GM12878 (cell line): Measurements from ENCODE around the gene STXBP3.

Source experiments
- POLR2AphosphoS5 ChIP-seq: IDR thresholded peaks from 2 replicates; pipeline ENCODE4 v1.6.1; 2011; ENCODE audit warnings: mild to moderate bottlenecking, low read length, inconsistent platforms
- TF ChIP-seq, protein P1 (sequence below), 3 experiments: IDR thresholded peaks in 2 of 3; conservative IDR thresholded peaks in 1 of 3; 2 replicates each; pipeline ENCODE4 v1.5.1; 2011; ENCODE audit warnings: low read depth in 3 of 3, low read length in 3 of 3, mild to moderate bottlenecking in 3 of 3, control low read depth in 2 of 3, moderate library complexity in 2 of 3, inconsistent platforms in 1 of 3, mixed read lengths in 1 of 3; ENCODE audit not compliant: control insufficient read depth in 2 of 3, insufficient read depth in 1 of 3; ENCODE audit errors: extremely low read depth in 1 of 3

DNA sequence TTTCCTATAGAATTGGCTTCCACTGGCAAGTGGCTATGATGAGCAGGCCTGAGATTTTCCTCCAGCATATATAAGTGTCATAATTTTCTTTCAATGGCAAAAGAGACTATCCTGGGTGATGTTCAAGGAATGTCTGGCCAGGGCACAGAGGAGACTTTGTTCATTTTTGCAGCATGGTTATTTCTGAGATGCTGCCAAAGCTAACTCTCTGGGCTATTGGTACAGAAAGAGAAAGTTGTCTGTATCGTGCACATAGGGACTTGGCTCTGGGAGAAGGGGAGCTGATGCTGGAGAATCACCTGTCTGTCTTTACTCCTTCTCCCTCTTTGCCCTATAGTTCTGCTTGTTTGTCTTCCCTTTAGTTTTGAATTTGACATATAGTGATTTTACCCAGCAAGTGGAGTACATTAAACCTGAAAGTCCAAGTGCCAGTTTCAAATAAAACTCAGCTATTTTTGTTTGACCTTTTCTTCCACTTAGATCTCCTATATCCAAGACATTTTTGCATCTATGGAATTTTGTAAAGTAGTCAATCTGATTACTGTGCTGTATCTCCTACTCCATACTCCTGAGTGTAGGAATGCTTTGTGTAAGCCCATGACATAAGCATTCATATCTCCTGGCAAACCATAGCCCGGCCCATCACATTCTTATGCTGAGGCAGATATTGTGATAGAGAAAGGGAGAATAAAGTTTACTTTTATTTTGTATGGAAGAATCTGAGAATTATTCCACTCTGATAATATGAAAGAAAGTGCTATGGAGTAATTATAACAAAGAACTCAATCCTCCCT lies 29.8 kb upstream of the STXBP3 start:
- no peak for TF ChIP-seq POLR2AphosphoS5
- TF ChIP-seq, protein P1, sequence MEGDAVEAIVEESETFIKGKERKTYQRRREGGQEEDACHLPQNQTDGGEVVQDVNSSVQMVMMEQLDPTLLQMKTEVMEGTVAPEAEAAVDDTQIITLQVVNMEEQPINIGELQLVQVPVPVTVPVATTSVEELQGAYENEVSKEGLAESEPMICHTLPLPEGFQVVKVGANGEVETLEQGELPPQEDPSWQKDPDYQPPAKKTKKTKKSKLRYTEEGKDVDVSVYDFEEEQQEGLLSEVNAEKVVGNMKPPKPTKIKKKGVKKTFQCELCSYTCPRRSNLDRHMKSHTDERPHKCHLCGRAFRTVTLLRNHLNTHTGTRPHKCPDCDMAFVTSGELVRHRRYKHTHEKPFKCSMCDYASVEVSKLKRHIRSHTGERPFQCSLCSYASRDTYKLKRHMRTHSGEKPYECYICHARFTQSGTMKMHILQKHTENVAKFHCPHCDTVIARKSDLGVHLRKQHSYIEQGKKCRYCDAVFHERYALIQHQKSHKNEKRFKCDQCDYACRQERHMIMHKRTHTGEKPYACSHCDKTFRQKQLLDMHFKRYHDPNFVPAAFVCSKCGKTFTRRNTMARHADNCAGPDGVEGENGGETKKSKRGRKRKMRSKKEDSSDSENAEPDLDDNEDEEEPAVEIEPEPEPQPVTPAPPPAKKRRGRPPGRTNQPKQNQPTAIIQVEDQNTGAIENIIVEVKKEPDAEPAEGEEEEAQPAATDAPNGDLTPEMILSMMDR (IDR thresholded peaks at IDR 0.05 in 2 of 3, conservative IDR thresholded peaks at IDR 0.05 in 1 of 3; ENCODE audit: control insufficient read depth in 2 of 3, extremely low read depth in 1 of 3, insufficient read depth in 1 of 3, low read depth in 3 of 3, low read length in 3 of 3): no peak
